HG02678 (cell line): ENCODE results near the gene ZNF782.
"Not testable (repeated sequence)": the region's sequence is repeated elsewhere in the genome, so short reads cannot be mapped to it uniquely, and the experiment has no call there.

Experiments used
- ATAC-seq: cut with Tn5 transposase; IDR thresholded peaks from one replicate; pipeline ENCODE4 v1.9.1; 2021; ENCODE audit warnings: mild to moderate bottlenecking, moderate library complexity; ENCODE audit not compliant: unreplicated experiment

The ZNF782 gene

DNA sequence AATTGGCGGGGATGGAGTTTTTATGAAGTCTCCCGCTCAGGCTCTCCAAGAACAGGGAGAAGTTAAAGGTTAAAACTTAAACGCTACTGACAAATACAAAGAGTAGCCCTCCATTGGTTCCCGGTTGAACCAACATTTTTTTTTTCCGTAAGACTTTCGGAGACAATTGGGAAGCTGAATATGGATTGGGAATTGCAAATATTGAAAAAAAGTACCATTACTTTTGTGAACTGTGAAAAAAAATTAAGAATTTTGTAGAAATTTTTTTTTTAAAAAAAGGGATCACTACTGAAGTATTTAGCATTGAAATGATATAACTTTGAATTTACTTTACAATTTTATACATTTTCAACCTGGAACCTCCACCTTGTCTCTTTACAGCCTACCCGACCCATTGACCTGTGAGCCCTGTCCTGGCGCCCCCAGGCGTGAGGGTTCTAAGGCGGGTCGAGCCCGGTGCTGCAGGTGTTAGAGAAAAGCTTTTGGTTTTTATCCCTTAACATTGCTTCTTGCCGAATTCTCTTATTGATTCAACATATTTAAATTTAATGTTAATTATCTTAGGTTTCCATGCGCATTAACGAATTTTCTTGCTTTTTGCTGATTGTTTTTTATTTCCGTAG is 448 bp upstream of the ZNF782 start:
- ATAC-seq: no peak

- ATAC-seq: no peak
Measured at GRCh38 chr9:96852676-96853075, 1.6 kb downstream of the ZNF782 start.

GRCh38 chr9:96844040-96844439 is 10.3 kb downstream of the ZNF782 start:
- no peak for ATAC-seq

GRCh38 chr9:96818533-96818932 is 35.8 kb downstream of the ZNF782 start:
- no peak for ATAC-seq

DNA sequence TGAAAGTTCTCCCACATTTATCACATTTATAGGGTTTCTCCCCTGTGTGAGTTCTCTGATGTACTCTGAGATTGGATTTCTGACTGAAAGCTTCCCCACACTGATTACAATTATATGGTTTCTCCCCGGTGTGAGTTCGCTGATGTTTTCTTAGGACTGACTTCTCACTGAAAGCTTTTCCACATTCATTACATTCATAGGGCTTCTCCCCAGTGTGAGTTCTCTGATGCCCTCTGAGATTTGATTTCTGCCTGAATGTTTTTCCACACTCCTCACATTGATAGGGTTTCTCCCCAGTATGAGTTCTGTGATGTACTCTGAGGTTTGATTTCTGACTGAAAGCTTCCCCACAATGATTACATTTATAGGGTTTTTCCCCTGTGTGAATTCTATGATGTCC is 36.3 kb downstream of the ZNF782 start:
- no peak for ATAC-seq

GRCh38 chr9:96813607-96814006 is 40.7 kb downstream of the ZNF782 start:
- ATAC-seq: no peak

- ATAC-seq: not testable (repeated sequence)
Measured at GRCh38 chr9:96798959-96799358, 55.4 kb downstream of the ZNF782 start.

DNA sequence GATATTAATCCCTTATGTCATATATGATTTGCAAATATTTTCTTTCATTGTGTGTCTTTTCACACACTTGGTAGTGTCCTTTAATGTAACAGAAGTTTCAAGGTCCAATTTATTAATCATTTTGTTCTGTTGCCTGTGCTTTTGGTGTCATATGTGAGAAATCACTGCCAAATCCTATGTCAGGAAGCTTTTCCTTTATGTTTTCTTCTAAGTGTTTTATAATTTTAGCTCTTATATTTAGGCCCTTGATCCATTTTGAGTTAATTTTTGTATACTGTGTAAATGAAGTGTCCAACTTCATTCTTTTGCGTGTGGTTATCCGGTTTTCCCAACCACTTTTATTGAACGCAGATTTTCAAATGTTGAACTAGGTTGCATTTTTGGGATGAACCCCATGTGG is 70.3 kb downstream of the ZNF782 start:
- no peak for ATAC-seq

GRCh38 chr9:96782235-96782634 is 72.1 kb downstream of the ZNF782 start:
- no peak for ATAC-seq

GRCh38 chr9:96781552-96781951 is 72.8 kb downstream of the ZNF782 start:
- no peak for ATAC-seq

DNA sequence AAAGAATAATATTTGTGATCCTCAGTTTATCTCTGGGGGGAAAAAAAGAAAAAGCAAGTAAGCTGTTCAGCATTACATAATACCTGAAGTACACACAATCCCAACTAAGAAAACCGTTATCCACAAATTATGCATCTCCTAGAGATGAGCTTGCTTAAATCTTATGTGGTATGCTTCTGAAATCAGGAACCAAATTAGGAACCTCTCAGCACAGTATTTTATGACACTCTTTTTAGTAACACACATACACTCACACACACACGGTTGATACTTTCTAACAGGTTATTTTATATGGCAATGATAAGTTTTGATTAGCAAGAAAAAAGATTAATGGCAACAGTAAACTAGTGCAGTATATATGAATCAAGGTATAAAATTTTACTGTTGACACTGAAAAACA is 75.2 kb downstream of the ZNF782 start:
- no peak for ATAC-seq

GRCh38 chr9:96777426-96777864 is 76.9 kb downstream of the ZNF782 start:
- no peak for ATAC-seq

DNA sequence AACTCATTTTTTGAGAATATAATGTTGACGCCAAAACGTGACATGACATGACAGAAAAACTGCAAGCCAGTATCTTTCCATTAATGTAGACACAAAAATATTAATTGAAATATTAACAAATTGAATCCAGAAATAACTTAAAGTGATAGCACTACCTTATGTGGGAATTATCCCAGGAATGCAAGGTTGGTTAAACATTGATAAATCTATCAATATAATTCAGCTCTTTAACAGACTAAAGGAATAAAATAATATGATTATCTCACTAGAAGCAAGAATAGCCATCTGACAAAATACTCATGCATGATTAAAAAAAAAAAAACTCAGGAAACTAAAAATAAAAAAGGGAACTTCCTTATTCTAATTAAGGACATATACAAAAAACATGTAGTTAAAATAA is 83.2 kb downstream of the ZNF782 start:
- no peak for ATAC-seq

DNA sequence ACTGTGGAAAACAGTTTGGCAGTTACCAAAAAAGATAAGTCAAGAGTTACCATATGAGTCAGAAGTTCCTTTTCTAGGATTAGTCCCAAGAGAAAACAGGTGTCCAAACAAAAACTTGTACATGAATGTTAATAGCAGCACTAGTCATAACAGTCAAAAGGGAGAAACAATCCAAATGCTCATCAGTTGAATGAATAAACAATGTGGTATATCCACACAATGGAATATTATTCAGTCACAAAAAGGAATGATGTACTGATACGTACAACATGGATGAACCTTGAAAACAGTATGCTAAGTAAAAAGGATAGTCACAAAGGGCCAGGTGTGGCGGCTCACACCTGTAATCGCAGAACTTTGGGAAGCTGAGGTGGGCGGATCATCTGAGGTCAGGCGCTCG is 84.3 kb downstream of the ZNF782 start:
- ATAC-seq: no peak
